K562 (cell line): ENCODE data around the gene NAA10. TPM values are rescaled to one million over a fixed set of nuclear protein-coding genes. Genes with fewer than 3 reads are reported as not detected.

Experiments
- ATAC-seq: fragments of 200-7000 bp; cut with Tn5 transposase; 3 replicates; pipeline ENCODE4 v1.9.1; 2020; ENCODE audit warnings: moderate library complexity
- BruUV-seq: library from RNA; stranded (reverse); fragments of 400-500 nt; replicated peaks from 2 replicates; lab custom pipeline; 2021; lab: Mats Ljungman, UMichigan
- CTCF ChIA-PET: fragments of 300-600 bp; formaldehyde crosslinking; extraction: SDS; loops from one replicate; lab custom pipeline; 2021; ENCODE audit warnings: low intra/inter-chr PET ratio; lab: Yijun Ruan, JAX
- POLR2A ChIA-PET: fragments of 300-600, 350-650 bp; sonication (Branson Sonifier 250); formaldehyde crosslinking; extraction: SDS; loops from one replicate; lab custom pipeline; 2021; ENCODE audit warnings: antibody characterized with exemption, inconsistent platforms; lab: Yijun Ruan, JAX
- DNase-seq, 4 experiments: peaks; one replicate each; pipeline versions ENCODE4 v3.0.0 to v3.0.0-alpha.2; 2011 to 2018; ENCODE audit warnings: low spot score in 3 of 4, mixed read lengths in 3 of 4; ENCODE audit errors: extremely low read depth in 1 of 4
- FAIRE-seq: peaks from 2 replicates; lab custom pipeline; 2011; peaks lifted over from hg19 to GRCh38; lab: Jason Lieb, UNC
- H2AFZ ChIP-seq: 2 replicates; pipeline ENCODE4 v1.6.0; 2011; ENCODE audit warnings: low read depth, low read length, control low read depth, inconsistent platforms
- H3K27ac ChIP-seq: fragments of 200-600 bp; 3 replicates; pipeline ENCODE4 v1.8.0; 2011; ENCODE audit warnings: low read depth, mild to moderate bottlenecking, control low read depth, inconsistent platforms, low read length, moderate library complexity, mixed read lengths; ENCODE audit errors: extremely low read depth
- H3K27me3 ChIP-seq, 2 experiments: fragments of 300-600 bp in 1 of 2; 2 replicates in 1 of 2; 3 replicates in 1 of 2; pipeline versions ENCODE4 v1.6.0 to v1.8.0; 2011; ENCODE audit warnings: inconsistent platforms in 2 of 2, low read length in 2 of 2, mild to moderate bottlenecking in 1 of 2, mixed read lengths in 1 of 2, moderate library complexity in 1 of 2; ENCODE audit not compliant: control insufficient read depth in 2 of 2, insufficient read depth in 2 of 2
- H3K36me3 ChIP-seq: fragments of 300-600 bp; 3 replicates; pipeline ENCODE4 v1.8.0; 2011; ENCODE audit warnings: mild to moderate bottlenecking, low read length, inconsistent platforms; ENCODE audit not compliant: control insufficient read depth, insufficient read depth
- H3K4me1 ChIP-seq, 2 experiments: fragments of 200-600 bp in 1 of 2; replicated peaks in 1 of 2; 2 replicates in 1 of 2; 3 replicates in 1 of 2; pipeline versions ENCODE4 v1.5.1 to v1.8.0; 2011; ENCODE audit warnings: inconsistent platforms in 2 of 2, low read length in 2 of 2, mild to moderate bottlenecking in 1 of 2, mixed read lengths in 1 of 2, moderate library complexity in 1 of 2; ENCODE audit not compliant: control insufficient read depth in 2 of 2, insufficient read depth in 2 of 2
- H3K4me2 ChIP-seq: 2 replicates; pipeline ENCODE4 v1.6.1; 2011; ENCODE audit warnings: low read length, control low read depth, inconsistent platforms, mixed read lengths; ENCODE audit not compliant: insufficient read depth
- H3K4me3 ChIP-seq: fragments of 200-600 bp; sonication (generic), shearing (Covaris generic); 2 replicates; pipeline ENCODE4 v1.5.1; 2016; ENCODE audit warnings: control low read depth, inconsistent platforms
- H3K79me2 ChIP-seq: fragments of 200-600 bp; 3 replicates; pipeline ENCODE4 v1.8.0; 2011; ENCODE audit warnings: low read length, inconsistent platforms; ENCODE audit not compliant: control insufficient read depth, insufficient read depth
- H3K9ac ChIP-seq, 2 experiments: 2 replicates each; pipeline versions ENCODE4 v1.6.0 to v1.6.1; 2011; ENCODE audit warnings: low read depth in 2 of 2, low read length in 2 of 2, control low read depth in 1 of 2, inconsistent platforms in 1 of 2, mild to moderate bottlenecking in 1 of 2, mixed read lengths in 1 of 2; ENCODE audit not compliant: insufficient read depth in 1 of 2
- H3K9me1 ChIP-seq: one replicate; pipeline ENCODE4 v1.6.0; 2011; ENCODE audit warnings: inconsistent platforms, mild to moderate bottlenecking, low read length, moderate library complexity; ENCODE audit not compliant: control insufficient read depth, insufficient read depth
- H3K9me3 ChIP-seq: replicated peaks from 2 replicates; pipeline ENCODE4 v1.5.1; 2011; ENCODE audit warnings: low read depth, low read length, inconsistent platforms; ENCODE audit not compliant: control insufficient read depth, insufficient read depth
- H4K20me1 ChIP-seq: replicated peaks from 2 replicates; pipeline ENCODE4 v1.6.1; 2011; ENCODE audit warnings: low read length, inconsistent platforms, mixed read lengths; ENCODE audit not compliant: control insufficient read depth, insufficient read depth
- CREM ChIP-seq: IDR thresholded peaks from 2 replicates; pipeline ENCODE4 v1.6.1; 2014; ENCODE audit warnings: antibody characterized with exemption, low read depth
- CTBP1 ChIP-seq: fragments of 450-650 bp; IDR thresholded peaks from 2 replicates; pipeline ENCODE4 v1.6.1; 2016; ENCODE audit warnings: borderline replicate concordance
- DPF2 ChIP-seq: fragments of 450-650 bp; IDR thresholded peaks from 2 replicates; pipeline ENCODE4 v1.6.1; 2016
- ESRRA ChIP-seq: fragments of 450-650 bp; IDR thresholded peaks from 2 replicates; pipeline ENCODE4 v1.6.1; 2014; ENCODE audit warnings: low read depth, mild to moderate bottlenecking, moderate library complexity, borderline replicate concordance
- FOXA1 ChIP-seq: fragments of 450-650 bp; IDR thresholded peaks from 2 replicates; pipeline ENCODE4 v1.6.1; 2016; ENCODE audit warnings: mild to moderate bottlenecking, borderline replicate concordance
- HDAC2 ChIP-seq: fragments of 450-650 bp; IDR thresholded peaks from 2 replicates; pipeline ENCODE4 v1.6.1; 2016; ENCODE audit warnings: mild to moderate bottlenecking
- HSF4 ChIP-seq: fragments of 250-450 bp; sonication (Bioruptor Pico); IDR thresholded peaks from 2 replicates; pipeline ENCODE4 v2.1.2; 2022; ENCODE audit warnings: mild to moderate bottlenecking, moderate library complexity, borderline replicate concordance
- ILK ChIP-seq: fragments of 450-650 bp; IDR thresholded peaks from 2 replicates; pipeline ENCODE4 v1.6.1; 2016; ENCODE audit warnings: missing genetic modification characterization, low read depth, mild to moderate bottlenecking, missing compliant biosample characterization, moderate library complexity, borderline replicate concordance
- MEF2A ChIP-seq: IDR thresholded peaks from 2 replicates; pipeline ENCODE4 v1.6.1; 2011; ENCODE audit warnings: low read depth, mild to moderate bottlenecking, low read length, moderate library complexity; ENCODE audit not compliant: control insufficient read depth
- NCOA1 ChIP-seq: fragments of 450-650 bp; IDR thresholded peaks from 2 replicates; pipeline ENCODE4 v1.6.1; 2016; ENCODE audit warnings: low read depth
- PCBP1 ChIP-seq: fragments of 200-400 bp; formaldehyde crosslinking; IDR thresholded peaks from 2 replicates; pipeline ENCODE4 v1.6.1; 2018; ENCODE audit warnings: mild to moderate bottlenecking, low read depth, low read length; ENCODE audit not compliant: poor library complexity, severe bottlenecking
- POLR2G ChIP-seq: fragments of 200-400 bp; formaldehyde crosslinking; IDR thresholded peaks from 2 replicates; pipeline ENCODE4 v1.6.1; 2017; ENCODE audit warnings: low read depth, mild to moderate bottlenecking, antibody characterized with exemption, low read length, moderate library complexity
- PPARD ChIP-seq: fragments of 250-450 bp; sonication (Bioruptor Pico); IDR thresholded peaks from 2 replicates; pipeline ENCODE4 v1.8.0; 2022; ENCODE audit warnings: inconsistent platforms, mild to moderate bottlenecking, moderate library complexity
- RAD21 ChIP-seq, 2 experiments: fragments of 250-450 bp in 1 of 2; fragments of 450-650 bp in 1 of 2; sonication (Bioruptor Pico) in 1 of 2; formaldehyde crosslinking in 1 of 2; IDR thresholded peaks in 1 of 2; conservative IDR thresholded peaks in 1 of 2; 2 replicates each; pipeline versions ENCODE4 v1.4.0 to v1.8.0; 2020 to 2022; ENCODE audit warnings: mild to moderate bottlenecking in 2 of 2, moderate library complexity in 1 of 2
- SLC30A9 ChIP-seq: fragments of 250-450 bp; sonication (Bioruptor Pico); IDR thresholded peaks from 2 replicates; pipeline ENCODE4 v1.8.0; 2022; ENCODE audit warnings: mild to moderate bottlenecking, moderate library complexity
- SREBF1 ChIP-seq: fragments of 150-350 bp; IDR thresholded peaks from 2 replicates; pipeline ENCODE4 v1.6.1; 2014; ENCODE audit warnings: antibody characterized with exemption, low read depth, low read length, borderline replicate concordance
- TAL1 ChIP-seq: fragments of 450-650 bp; IDR thresholded peaks from 2 replicates; pipeline ENCODE4 v1.6.1; 2016; ENCODE audit warnings: mild to moderate bottlenecking
- ZNF212 ChIP-seq: fragments of 450-650 bp; formaldehyde crosslinking; IDR thresholded peaks from 2 replicates; pipeline ENCODE4 v1.4.0; 2020; ENCODE audit warnings: mild to moderate bottlenecking
- ZNF263 ChIP-seq: sonication (generic); formaldehyde crosslinking; IDR thresholded peaks from 2 replicates; pipeline ENCODE4 v1.8.0; 2022; ENCODE audit warnings: mild to moderate bottlenecking, missing genetic modification reagents, borderline replicate concordance
- WGBS: fragments of 100-300 bp; shearing (Covaris generic); methylation state at CpG from one replicate; pipeline ENCODE4 v1.1.6; 2016; ENCODE audit warnings: low coverage, mixed read lengths; ENCODE audit not compliant: insufficient coverage; ENCODE audit errors: missing lambda C conversion rate; 5-methylcytosine and 5-hydroxymethylcytosine counted together
- in situ Hi-C: fragments of 300-500 bp; cut with MboI; formaldehyde crosslinking; loops from 4 replicates; pipeline ENCODE4 v1.15.0; 2018; ENCODE audit warnings: inconsistent platforms, mixed read lengths
- intact Hi-C: fragments of 100-400 bp; cut with micrococcal nuclease; formaldehyde crosslinking; loops from 2 replicates; pipeline ENCODE4 v1.14.2; 2022
- polyA plus RNA-seq, 8 experiments: library from polyadenylated mRNA; depleted of rRNA in 4 of 8; stranded (reverse) in 5 of 8; unstranded in 3 of 8; fragments of >200 nt; fragmentation: Nextera tagmentation in 2 of 8; fragmentation: Illumina TruSeq in 1 of 8; extraction: Ambion mirVana in 2 of 8; extraction: Trizol in 1 of 8; gene quantifications; 2 replicates each; pipeline versions ENCODE4 v1.2.1 to v1.2.3, GENCODE V29; 2011 to 2014; ENCODE audit warnings: inconsistent platforms in 1 of 8, missing spikeins in 1 of 8
- total RNA-seq, 7 experiments: library from RNA; depleted of rRNA in 6 of 7; stranded (reverse); fragments of >200 nt in 6 of 7; fragmentation: Illumina TruSeq in 2 of 7; extraction: Trizol in 2 of 7; gene quantifications; 2 replicates each; pipeline versions ENCODE4 v1.2.1 to v1.2.3, GENCODE V29; 2011 to 2021; ENCODE audit warnings: low replicate concordance in 1 of 7
- TF ChIP-seq, protein P1 (sequence below): fragments of 250-450 bp; sonication (Bioruptor Pico); IDR thresholded peaks from 2 replicates; pipeline ENCODE4 v1.8.0; 2021; ENCODE audit warnings: borderline replicate concordance, mild to moderate bottlenecking, moderate library complexity; ENCODE audit not compliant: poor library complexity, severe bottlenecking
- TF ChIP-seq, protein P2 (sequence below): fragments of 250-450 bp; sonication (Bioruptor Pico); IDR thresholded peaks from 2 replicates; pipeline ENCODE4 v1.4.0; 2020; ENCODE audit warnings: mild to moderate bottlenecking, moderate library complexity

Gene NAA10
- total and polyA plus RNA-seq, 9 of the 15 experiments (the other 6 are each of a cell fraction or from before 2014, with no cell fraction given), result 11.1 to 250 (median 134) TPM

DNA sequence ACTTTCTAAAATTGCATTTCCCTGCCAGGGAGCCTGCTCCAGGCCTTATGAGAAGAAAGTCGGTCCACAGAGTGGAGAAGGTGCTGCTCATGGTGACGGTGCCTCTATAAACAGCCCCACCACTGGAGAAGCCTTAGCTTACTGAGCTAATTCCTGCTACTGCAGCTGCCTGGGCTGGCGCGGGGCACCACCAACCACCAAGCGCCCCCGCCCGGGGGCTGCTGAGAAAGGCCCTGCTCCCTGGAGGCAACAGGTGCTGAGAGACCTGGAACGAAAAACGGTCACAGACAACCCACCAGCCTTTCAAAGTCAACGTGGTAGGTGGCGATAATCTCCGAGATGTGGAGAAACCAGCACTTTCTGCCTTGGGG, 33.9 kb upstream of the NAA10 start:
- ChIA-PET POLR2A (interaction anchor here (0.7 to 3.1 kb wide), 5 partner anchors 11 to 407 kb away, joined by 3 to 24 read pairs (median 17); no protein-coding TSS in a partner anchor), CTCF (no interaction called here)
- WGBS, result 2% methylated on average over 8 of the region's 12 CpGs
- peak in 2 of 4 experiments; percentile 38 to 75 for DNase-seq
- H3K9me3 ChIP-seq, result no peaks in the 10 kb centered on the region
- H2AFZ ChIP-seq, result no peak overlapping the region
- peak; percentile 2; the same call in 1 of the 3 replicates for ATAC-seq
- no TSS peak for BruUV-seq
- peak overlapping the region; percentile 84 for H3K4me3 ChIP-seq
- peak overlapping the region; percentile 86 for H3K4me2 ChIP-seq
- peaks cover 53% of the 10 kb centered on the region for H4K20me1 ChIP-seq
- H3K9me1 ChIP-seq, result peaks cover 5% of the 10 kb centered on the region
- intact Hi-C loops, result no loop called here
- H3K9ac ChIP-seq, result peak overlapping the region; percentile 77 to 96
- FAIRE-seq, result peak; percentile 76
- peaks cover 87% of the 10 kb centered on the region for H3K79me2 ChIP-seq
- H3K27me3 ChIP-seq, result no peaks in the 10 kb centered on the region
- peaks cover 58% of the 10 kb centered on the region; the same call in 2 of the 3 replicates for H3K36me3 ChIP-seq
- H3K4me1 ChIP-seq, result peaks cover 32 to 62% of the 10 kb centered on the region in 2 experiments
- in situ Hi-C loops, result no loop called here
- H3K27ac ChIP-seq, result peak overlapping the region; percentile 74
- no peak for TF ChIP-seq SLC30A9 (CRISPR knock-in tag)
- no peak for TF ChIP-seq ILK (tag)
- no peak for TF ChIP-seq ESRRA
- no peak for TF ChIP-seq MEF2A
- TF ChIP-seq TAL1, result peak; percentile 13; the same call in 1 of the 2 replicates
- no peak for TF ChIP-seq HDAC2
- no peak for TF ChIP-seq NCOA1
- TF ChIP-seq CREM, result no peak
- TF ChIP-seq CTBP1, result no peak
- no peak for TF ChIP-seq FOXA1
- TF ChIP-seq SREBF1, result no peak
- no peak for TF ChIP-seq PCBP1
- no peak for TF ChIP-seq ZNF263 (CRISPR knock-in tag)
- TF ChIP-seq PPARD, result no peak
- peak in 1 of 2 experiments; percentile 18; a peak in 2 of 4 replicates for TF ChIP-seq RAD21 (CRISPR knock-in tag; conservative IDR thresholded peaks at IDR 0.05 in 1 of 2, IDR thresholded peaks at IDR 0.05 in 1 of 2)
- TF ChIP-seq DPF2, result no peak
- TF ChIP-seq HSF4 (CRISPR knock-in tag), result no peak
- TF ChIP-seq ZNF212 (CRISPR knock-in tag), result no peak
- TF ChIP-seq POLR2G, result no peak
- TF ChIP-seq, protein P1, sequence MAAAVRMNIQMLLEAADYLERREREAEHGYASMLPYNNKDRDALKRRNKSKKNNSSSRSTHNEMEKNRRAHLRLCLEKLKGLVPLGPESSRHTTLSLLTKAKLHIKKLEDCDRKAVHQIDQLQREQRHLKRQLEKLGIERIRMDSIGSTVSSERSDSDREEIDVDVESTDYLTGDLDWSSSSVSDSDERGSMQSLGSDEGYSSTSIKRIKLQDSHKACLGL, result no peak
- TF ChIP-seq, protein P2, sequence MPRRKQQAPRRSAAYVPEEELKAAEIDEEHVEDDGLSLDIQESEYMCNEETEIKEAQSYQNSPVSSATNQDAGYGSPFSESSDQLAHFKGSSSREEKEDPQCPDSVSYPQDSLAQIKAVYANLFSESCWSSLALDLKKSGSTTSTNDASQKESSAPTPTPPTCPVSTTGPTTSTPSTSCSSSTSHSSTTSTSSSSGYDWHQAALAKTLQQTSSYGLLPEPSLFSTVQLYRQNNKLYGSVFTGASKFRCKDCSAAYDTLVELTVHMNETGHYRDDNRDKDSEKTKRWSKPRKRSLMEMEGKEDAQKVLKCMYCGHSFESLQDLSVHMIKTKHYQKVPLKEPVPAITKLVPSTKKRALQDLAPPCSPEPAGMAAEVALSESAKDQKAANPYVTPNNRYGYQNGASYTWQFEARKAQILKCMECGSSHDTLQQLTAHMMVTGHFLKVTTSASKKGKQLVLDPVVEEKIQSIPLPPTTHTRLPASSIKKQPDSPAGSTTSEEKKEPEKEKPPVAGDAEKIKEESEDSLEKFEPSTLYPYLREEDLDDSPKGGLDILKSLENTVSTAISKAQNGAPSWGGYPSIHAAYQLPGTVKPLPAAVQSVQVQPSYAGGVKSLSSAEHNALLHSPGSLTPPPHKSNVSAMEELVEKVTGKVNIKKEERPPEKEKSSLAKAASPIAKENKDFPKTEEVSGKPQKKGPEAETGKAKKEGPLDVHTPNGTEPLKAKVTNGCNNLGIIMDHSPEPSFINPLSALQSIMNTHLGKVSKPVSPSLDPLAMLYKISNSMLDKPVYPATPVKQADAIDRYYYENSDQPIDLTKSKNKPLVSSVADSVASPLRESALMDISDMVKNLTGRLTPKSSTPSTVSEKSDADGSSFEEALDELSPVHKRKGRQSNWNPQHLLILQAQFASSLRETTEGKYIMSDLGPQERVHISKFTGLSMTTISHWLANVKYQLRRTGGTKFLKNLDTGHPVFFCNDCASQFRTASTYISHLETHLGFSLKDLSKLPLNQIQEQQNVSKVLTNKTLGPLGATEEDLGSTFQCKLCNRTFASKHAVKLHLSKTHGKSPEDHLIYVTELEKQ (CRISPR knock-in tag), result no peak
